Mucosa of gallbladder (tissue), 1 donor: ENCODE results near the gene PDF. TPM values are rescaled to one million over a fixed set of nuclear protein-coding genes. Genes with fewer than 3 reads are reported as not detected.
"Not testable (repeated sequence)": the region's sequence is repeated elsewhere in the genome, so short reads cannot be mapped to it uniquely, and the experiment has no call there.

Experiments used
- DNase-seq: peaks from one replicate; pipeline ENCODE4 v3.0.0-alpha.2; 2020; ENCODE audit warnings: low spot score
- total RNA-seq: library from RNA; stranded (reverse); gene quantifications from one replicate; pipeline ENCODE4 v1.2.1, GENCODE V29; 2021
- donor health status: DM: no; HTN: no; CAD: no.

The PDF gene, protein sequence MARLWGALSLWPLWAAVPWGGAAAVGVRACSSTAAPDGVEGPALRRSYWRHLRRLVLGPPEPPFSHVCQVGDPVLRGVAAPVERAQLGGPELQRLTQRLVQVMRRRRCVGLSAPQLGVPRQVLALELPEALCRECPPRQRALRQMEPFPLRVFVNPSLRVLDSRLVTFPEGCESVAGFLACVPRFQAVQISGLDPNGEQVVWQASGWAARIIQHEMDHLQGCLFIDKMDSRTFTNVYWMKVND
- 13.8 TPM for total RNA-seq

GRCh38 chr16:69330286-69331109 is at the start of gene PDF:
Gene PDF, minus strand, starts transcription at chr16:69330588. Its CDS starts 18 bp downstream, at chr16:69330570.
- peak; percentile 93 for DNase-seq

GRCh38 chr16:69378760-69379159 is 48.4 kb upstream of the PDF start:
- DNase-seq: no peak

GRCh38 chr16:69378036-69378435 is 47.6 kb upstream of the PDF start:
- no peak for DNase-seq

GRCh38 chr16:69376393-69377059 is 46.1 kb upstream of the PDF start:
- no peak for DNase-seq

DNA sequence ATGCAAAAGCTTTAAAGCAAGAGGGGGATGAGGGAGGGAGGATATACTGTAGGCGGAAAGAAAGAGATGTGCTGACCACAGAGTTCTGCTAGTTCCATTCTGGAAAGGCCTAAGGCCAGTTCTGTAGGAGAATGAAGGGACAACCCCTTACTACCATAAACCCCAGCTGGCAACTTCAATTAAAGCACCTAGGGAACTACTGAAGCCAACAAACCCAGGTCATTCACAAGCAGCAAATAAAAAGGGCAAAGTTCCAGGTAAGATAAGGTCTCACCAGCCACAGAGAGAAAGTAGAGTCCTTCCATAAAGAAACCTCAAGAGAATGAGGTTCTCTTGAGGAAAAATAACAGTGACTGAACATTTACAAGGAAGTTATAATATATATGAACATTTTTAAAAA is 42.6 kb upstream of the PDF start:
- no peak for DNase-seq

- DNase-seq: no peak
Observed at GRCh38 chr16:69371564-69371963, 41.2 kb upstream of the PDF start.

GRCh38 chr16:69368866-69369265 is 38.5 kb upstream of the PDF start:
- no peak for DNase-seq

- DNase-seq: no peak
Observed at GRCh38 chr16:69367980-69368379, 37.6 kb upstream of the PDF start.

DNA sequence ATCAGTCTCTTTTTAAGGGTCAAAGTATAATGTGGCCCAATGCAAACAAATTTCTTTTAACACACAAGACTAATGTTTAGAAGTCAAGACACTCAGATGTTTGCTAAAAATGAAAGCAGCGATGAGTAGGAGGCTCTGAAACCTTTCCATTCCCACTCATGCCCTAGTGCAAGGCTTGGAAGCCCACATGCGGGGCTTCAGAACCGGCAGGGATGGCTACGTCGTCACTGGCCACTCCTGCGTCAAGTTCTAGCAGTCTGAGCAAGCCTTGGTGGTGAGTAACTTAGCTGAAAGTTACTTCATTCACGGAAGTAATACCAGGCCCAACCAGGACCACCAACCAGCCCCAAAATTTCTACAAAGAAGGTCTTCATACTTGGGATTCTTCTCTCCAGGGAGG is 36.0 kb upstream of the PDF start:
- DNase-seq: no peak

GRCh38 chr16:69365901-69366300 is 35.5 kb upstream of the PDF start:
- DNase-seq: no peak

DNA sequence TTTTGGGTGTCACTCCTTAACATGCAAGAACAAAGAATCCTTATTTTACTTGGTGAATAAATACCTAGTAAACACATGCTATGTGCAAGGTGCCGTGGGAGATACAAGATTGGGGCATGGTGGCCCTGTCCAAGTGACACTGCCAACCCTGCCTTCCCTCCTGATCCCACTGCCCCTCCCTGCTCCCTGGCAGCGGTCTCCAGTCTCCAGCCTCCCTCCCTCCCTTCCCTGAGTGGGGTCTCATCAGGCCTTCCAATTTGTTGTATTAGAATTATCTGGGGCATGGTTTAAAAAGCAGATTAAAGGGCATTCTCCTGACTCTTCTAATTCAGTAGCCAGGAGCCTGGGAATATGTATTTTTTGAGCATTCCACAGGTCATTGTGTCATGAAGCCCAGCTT is 33.7 kb upstream of the PDF start:
- DNase-seq: no peak

GRCh38 chr16:69363281-69363717 is 32.9 kb upstream of the PDF start:
- DNase-seq: no peak

DNA sequence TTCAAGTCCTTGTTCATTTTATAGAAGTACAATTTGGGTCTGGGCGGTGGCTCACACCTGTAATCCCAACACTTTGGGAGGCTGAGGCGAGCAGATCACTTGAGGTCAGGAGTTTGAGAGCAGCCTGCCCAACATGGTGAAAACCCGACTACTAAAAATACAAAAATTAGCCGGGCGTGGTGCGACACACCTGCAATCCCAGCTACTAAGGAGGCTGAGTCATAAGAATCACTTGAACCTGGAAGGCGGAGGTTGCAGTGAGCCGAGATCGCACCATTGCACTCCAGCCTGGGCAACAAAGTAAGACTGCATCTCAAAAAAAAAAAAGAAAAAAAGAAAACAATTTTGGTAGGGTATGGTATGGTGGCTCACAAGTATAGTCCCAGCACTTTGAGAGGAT is 29.7 kb upstream of the PDF start:
- not testable (repeated sequence) for DNase-seq

DNA sequence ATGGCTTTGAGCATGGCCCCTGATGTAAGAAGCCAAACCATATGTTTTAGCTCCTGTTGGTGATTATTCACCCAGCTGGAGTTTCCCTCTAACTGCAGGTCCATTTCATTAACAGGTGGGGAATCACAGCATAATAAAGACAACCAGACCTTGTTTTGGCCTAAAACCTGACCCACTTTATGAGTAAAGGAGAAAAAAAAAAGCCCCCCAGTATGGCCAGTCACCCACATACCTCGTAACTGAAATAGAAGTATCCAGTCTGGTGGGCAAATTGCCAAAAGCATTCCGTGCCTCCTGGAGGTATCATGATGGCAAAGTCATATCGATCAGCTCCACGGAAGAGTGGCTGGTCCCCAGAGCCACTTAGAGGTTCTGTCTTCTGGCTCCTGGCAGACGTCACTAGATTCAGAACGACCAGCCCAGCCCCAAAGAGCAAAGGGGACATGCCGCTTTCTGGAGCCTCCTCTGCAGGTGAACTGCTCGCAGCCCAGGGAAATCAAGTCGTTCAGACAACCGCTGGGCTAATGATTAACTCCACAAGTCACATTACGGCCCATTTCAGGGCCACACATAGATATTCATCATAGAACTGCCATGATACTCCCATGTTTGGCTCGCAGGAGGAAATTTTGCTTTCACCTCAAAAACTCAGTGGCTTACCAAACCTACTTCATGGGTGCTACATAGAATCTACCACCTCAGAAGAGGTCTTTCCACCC is 21.1 kb upstream of the PDF start, which contains the start of gene TMED6:
TMED6 (minus strand) TSS at position 478 of the 719 bp plus-strand sequence; CDS start at position 445, 33 bp downstream.
- peak; percentile 56 for DNase-seq

GRCh38 chr16:69350536-69351133 is 20.2 kb upstream of the PDF start:
- DNase-seq: no peak

DNA sequence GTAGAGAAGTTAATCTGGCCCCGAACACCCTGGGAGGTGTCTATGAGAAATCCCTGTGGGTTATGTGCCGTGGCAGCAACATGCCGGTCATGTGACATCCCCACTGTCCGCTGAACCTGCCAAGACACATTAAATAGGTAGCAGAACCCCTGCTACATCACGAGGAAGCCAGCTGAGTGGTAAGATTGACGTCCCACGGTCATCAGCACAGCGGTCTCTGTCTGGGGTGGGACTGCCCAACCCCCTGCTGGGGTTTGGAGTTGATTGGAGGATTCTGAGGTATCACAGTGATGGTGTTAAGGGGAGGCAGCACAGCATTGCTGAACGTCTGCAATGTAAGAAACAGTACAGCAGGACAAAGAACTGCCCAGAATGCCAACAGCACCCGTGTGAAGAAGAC is 19.1 kb upstream of the PDF start:
- DNase-seq: no peak

DNA sequence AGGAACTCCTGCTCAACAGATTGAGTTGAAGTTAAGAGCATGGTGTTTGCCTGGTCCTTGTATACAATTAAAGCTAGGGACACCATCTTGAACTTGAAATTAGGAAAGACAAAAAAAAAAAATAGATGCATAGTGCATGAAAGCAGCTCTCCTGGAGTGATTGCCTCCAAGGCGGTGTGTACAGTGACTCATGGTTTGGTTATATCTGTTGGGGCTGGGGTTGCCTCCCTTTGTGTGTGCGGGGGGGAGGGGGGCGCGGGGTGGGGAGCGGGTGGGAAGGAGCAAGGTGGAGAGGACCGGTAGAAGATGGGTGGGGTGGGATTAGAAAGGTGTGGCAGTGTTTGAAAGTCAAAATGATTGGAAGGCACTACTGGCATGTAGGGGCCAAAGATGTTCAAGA is 17.8 kb upstream of the PDF start:
- no peak for DNase-seq

GRCh38 chr16:69346683-69347082 is 16.3 kb upstream of the PDF start:
- DNase-seq: no peak

GRCh38 chr16:69345923-69346322 is 15.5 kb upstream of the PDF start:
- DNase-seq: no peak

DNA sequence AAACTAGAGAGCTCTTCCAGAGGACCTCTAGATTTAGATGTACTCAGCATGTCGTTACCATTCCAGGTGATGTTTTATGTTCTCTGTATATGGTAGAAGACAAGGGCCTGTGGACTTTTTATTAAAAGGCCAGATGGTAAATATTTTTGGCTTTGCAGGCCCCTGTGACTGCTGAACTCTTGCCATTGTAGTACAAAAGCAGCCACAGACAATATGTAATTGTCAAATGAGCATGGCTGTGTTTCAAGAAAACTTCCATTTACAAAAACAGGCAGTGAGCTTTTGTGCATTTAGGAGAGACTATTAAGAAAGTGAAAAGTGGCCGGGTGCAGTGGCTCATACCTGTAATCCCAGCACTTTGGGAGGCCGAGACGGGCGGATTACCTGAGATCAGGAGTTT is 13.8 kb upstream of the PDF start:
- no peak for DNase-seq

DNA sequence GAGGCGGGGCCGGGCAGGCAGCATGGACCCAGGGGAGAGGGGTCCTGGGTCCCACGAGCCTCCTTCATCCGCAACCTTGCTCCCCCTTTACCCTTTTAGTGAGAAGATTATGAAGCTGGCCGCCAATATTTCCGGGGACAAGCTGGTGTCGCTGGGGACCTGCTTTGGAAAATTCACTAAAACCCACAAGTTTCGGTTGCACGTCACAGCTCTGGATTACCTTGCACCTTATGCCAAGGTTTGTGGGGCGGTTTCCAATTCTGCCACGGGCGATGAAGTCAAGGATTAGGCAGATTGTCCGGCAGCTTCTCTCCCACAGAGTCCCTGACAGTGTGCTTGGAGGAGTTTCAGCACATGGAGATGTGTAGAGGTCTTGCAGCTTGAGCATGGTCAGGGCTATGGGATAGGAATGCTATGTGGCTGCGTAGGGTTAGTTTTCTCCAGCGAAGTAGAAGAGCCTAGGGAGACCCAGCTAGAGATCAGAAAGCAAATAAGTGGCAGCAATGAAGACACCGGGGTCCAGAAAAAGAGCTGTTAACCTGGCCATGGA is 9.8 kb upstream of the PDF start:
- no peak for DNase-seq
